Camera-type eye (tissue), 1 donor: Measurements from ENCODE around the gene SYT15B. TPM values are rescaled to one million over a fixed set of nuclear protein-coding genes. Genes with fewer than 3 reads are reported as not detected.

Source experiments
- total RNA-seq: library from RNA; depleted of rRNA; stranded (reverse); fragments of >200 nt; gene quantifications from one replicate; pipeline ENCODE4 v1.2.3, GENCODE V29; 2014

Gene SYT15B
- 4.0 TPM for total RNA-seq

GRCh38 chr10:47763554-47764175, at the start of gene SYT15B:
Gene SYT15B, minus strand, starts transcription at chr10:47763592. Its CDS starts 952 bp downstream, at chr10:47762640.

Other genes with a start within 250 kb of the SYT15B start
- gene AGAP9, start 240.0 kb downstream of the SYT15B start, total RNA-seq, result 3.0 TPM
- not detected for gene NPY4R2, start 155.1 kb upstream of the SYT15B start, total RNA-seq
- not detected for gene FAM25C, start 236.2 kb upstream of the SYT15B start, total RNA-seq